K562 (cell line): ENCODE results near the gene ODC1. TPM values are rescaled to one million over a fixed set of nuclear protein-coding genes. Genes with fewer than 3 reads are reported as not detected.

Experiments
- BDP1 ChIP-seq: IDR thresholded peaks from 3 replicates; pipeline ENCODE4 v1.6.1; 2011; ENCODE audit not compliant: insufficient read length, insufficient read depth
- EP400 ChIP-seq: fragments of 450-650 bp; IDR thresholded peaks from 2 replicates; pipeline ENCODE4 v1.6.1; 2017; ENCODE audit warnings: antibody characterized with exemption, mild to moderate bottlenecking, moderate library complexity
- HDAC1 ChIP-seq, 2 experiments: fragments of 450-650 bp; IDR thresholded peaks; 2 replicates each; pipeline ENCODE4 v1.6.1; 2016 to 2017; ENCODE audit warnings: inconsistent platforms in 1 of 2, mild to moderate bottlenecking in 1 of 2, moderate library complexity in 1 of 2
- KHSRP ChIP-seq: fragments of 450-650 bp; IDR thresholded peaks from 2 replicates; pipeline ENCODE4 v1.6.1; 2017
- KLF1 ChIP-seq: fragments of 450-650 bp; IDR thresholded peaks from 2 replicates; pipeline ENCODE4 v1.6.1; 2016; ENCODE audit warnings: missing genetic modification characterization, missing compliant biosample characterization
- LEF1 ChIP-seq: fragments of 450-650 bp; IDR thresholded peaks from 2 replicates; pipeline ENCODE4 v1.6.1; 2016; ENCODE audit warnings: mild to moderate bottlenecking
- MCM3 ChIP-seq: fragments of 450-650 bp; IDR thresholded peaks from 2 replicates; pipeline ENCODE4 v1.6.1; 2016
- NELFE ChIP-seq: IDR thresholded peaks from 2 replicates; pipeline ENCODE4 v1.6.1; 2011; ENCODE audit warnings: mild to moderate bottlenecking; ENCODE audit not compliant: insufficient read depth, insufficient read length
- NR4A1 ChIP-seq, 2 experiments: fragments of 250-450 bp in 1 of 2; fragments of 450-650 bp in 1 of 2; sonication (Bioruptor Pico) in 1 of 2; IDR thresholded peaks; 2 replicates each; pipeline versions ENCODE4 v1.4.0 to v1.6.1; 2016 to 2020; ENCODE audit warnings: mild to moderate bottlenecking in 2 of 2, missing compliant biosample characterization in 1 of 2, missing genetic modification characterization in 1 of 2, moderate library complexity in 1 of 2
- POLR2B ChIP-seq: fragments of 450-650 bp; IDR thresholded peaks from 2 replicates; pipeline ENCODE4 v1.6.1; 2018; ENCODE audit warnings: low read depth; ENCODE audit not compliant: partially characterized antibody
- RCOR1 ChIP-seq, 2 experiments: IDR thresholded peaks; 2 replicates each; pipeline ENCODE4 v1.6.1; 2012; ENCODE audit warnings: low read depth in 2 of 2, low read length in 2 of 2, borderline replicate concordance in 1 of 2, improper control_type of control experiment in 1 of 2
- SAFB2 ChIP-seq: fragments of 200-400 bp; formaldehyde crosslinking; IDR thresholded peaks from 2 replicates; pipeline ENCODE4 v1.6.1; 2018; ENCODE audit warnings: borderline replicate concordance, low read length, low read depth, moderate library complexity; ENCODE audit not compliant: severe bottlenecking
- SMARCC2 ChIP-seq: fragments of 450-650 bp; IDR thresholded peaks from 2 replicates; pipeline ENCODE4 v1.6.1; 2017; ENCODE audit warnings: antibody characterized with exemption, moderate library complexity, mild to moderate bottlenecking, low read depth
- TEAD1 ChIP-seq, 2 experiments: fragments of 450-650 bp in 1 of 2; sonication (generic) in 1 of 2; formaldehyde crosslinking; IDR thresholded peaks; 2 replicates each; pipeline versions ENCODE4 v1.4.0 to v1.8.0; 2020 to 2022; ENCODE audit warnings: mild to moderate bottlenecking in 2 of 2, missing genetic modification reagents in 1 of 2
- XRCC3 ChIP-seq: fragments of 450-650 bp; IDR thresholded peaks from 2 replicates; pipeline ENCODE4 v1.6.1; 2017; ENCODE audit warnings: mild to moderate bottlenecking, moderate library complexity
- ZEB2 ChIP-seq: fragments of 450-650 bp; IDR thresholded peaks from 2 replicates; pipeline ENCODE4 v1.6.1; 2016
- ZNF324 ChIP-seq: fragments of 250-450 bp; sonication (Bioruptor Pico); IDR thresholded peaks from 2 replicates; pipeline ENCODE4 v1.4.0; 2020; ENCODE audit warnings: mild to moderate bottlenecking
- ZNF764 ChIP-seq: fragments of 250-450 bp; sonication (Bioruptor Pico); IDR thresholded peaks from 2 replicates; pipeline ENCODE4 v1.4.0; 2020; ENCODE audit warnings: low read depth, mild to moderate bottlenecking, moderate library complexity
- polyA plus RNA-seq, 8 experiments: library from polyadenylated mRNA; depleted of rRNA in 4 of 8; stranded (reverse) in 5 of 8; unstranded in 3 of 8; fragments of >200 nt; fragmentation: Nextera tagmentation in 2 of 8; fragmentation: Illumina TruSeq in 1 of 8; extraction: Ambion mirVana in 2 of 8; extraction: Trizol in 1 of 8; gene quantifications; 2 replicates each; pipeline versions ENCODE4 v1.2.1 to v1.2.3, GENCODE V29; 2011 to 2014; ENCODE audit warnings: inconsistent platforms in 1 of 8, missing spikeins in 1 of 8
- total RNA-seq, 7 experiments: library from RNA; depleted of rRNA in 6 of 7; stranded (reverse); fragments of >200 nt in 6 of 7; fragmentation: Illumina TruSeq in 2 of 7; extraction: Trizol in 2 of 7; gene quantifications; 2 replicates each; pipeline versions ENCODE4 v1.2.1 to v1.2.3, GENCODE V29; 2011 to 2021; ENCODE audit warnings: low replicate concordance in 1 of 7
- TF ChIP-seq, protein P1 (sequence below): IDR thresholded peaks from 2 replicates; pipeline ENCODE4 v1.6.1; 2016; ENCODE audit warnings: missing genetic modification characterization, missing compliant biosample characterization
- TF ChIP-seq, protein P2 (sequence below): fragments of 250-450 bp; sonication (Bioruptor Pico); IDR thresholded peaks from 2 replicates; pipeline ENCODE4 v1.4.0; 2020
- TF ChIP-seq, protein P3 (sequence below): IDR thresholded peaks from 2 replicates; pipeline ENCODE4 v1.6.1; 2011; ENCODE audit not compliant: insufficient read length; ENCODE audit errors: extremely low read depth

Gene ODC1
- total and polyA plus RNA-seq, 9 of the 15 experiments (the other 6 are each of a cell fraction or from before 2014, with no cell fraction given) = 142 to 563 (median 457) TPM

DNA sequence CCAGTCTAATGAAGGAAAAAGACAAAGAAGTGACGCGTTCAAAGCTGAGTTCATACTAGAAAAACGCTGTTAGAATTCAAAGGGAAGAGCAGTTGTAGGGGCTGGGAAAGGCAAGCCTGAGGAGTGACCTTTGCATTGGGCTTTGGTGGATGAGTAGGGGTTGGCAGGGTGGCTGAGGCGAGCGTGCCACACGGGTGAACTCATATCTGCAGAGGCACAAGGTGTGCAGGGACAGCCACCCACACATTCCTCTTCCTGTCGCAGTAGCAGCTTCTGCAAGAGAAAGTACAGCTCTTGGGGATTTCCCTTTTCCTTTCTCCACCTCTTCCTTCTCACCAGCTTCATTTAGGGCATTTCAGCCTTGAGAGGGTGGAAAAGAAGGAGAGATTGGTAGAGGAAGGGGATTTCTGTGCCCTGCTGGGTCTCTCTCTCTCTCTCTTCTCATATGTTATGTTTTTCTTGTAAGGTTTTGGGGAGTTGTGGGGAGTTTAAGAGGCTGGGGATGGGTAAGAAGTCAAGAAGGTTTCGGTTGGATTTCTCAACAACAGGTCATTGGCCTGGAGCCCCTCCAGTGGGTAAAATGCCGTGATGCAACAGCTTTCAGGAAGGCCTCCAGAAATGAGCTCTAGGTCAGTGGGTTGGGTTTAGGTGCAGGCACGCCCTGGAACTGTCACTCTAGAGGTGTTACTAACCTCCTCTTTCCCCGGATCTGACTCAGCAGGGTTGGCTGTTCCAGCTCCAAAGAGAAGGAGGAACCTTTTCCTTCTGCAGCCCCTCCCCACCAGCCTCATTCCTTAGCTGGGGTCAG, 40.1 kb downstream of the ODC1 start (continued):
- TF ChIP-seq, protein P1, sequence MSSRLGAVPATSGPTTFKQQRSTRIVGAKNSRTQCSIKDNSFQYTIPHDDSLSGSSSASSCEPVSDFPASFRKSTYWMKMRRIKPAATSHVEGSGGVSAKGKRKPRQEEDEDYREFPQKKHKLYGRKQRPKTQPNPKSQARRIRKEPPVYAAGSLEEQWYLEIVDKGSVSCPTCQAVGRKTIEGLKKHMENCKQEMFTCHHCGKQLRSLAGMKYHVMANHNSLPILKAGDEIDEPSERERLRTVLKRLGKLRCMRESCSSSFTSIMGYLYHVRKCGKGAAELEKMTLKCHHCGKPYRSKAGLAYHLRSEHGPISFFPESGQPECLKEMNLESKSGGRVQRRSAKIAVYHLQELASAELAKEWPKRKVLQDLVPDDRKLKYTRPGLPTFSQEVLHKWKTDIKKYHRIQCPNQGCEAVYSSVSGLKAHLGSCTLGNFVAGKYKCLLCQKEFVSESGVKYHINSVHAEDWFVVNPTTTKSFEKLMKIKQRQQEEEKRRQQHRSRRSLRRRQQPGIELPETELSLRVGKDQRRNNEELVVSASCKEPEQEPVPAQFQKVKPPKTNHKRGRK = no peak
- TF ChIP-seq, protein P2, sequence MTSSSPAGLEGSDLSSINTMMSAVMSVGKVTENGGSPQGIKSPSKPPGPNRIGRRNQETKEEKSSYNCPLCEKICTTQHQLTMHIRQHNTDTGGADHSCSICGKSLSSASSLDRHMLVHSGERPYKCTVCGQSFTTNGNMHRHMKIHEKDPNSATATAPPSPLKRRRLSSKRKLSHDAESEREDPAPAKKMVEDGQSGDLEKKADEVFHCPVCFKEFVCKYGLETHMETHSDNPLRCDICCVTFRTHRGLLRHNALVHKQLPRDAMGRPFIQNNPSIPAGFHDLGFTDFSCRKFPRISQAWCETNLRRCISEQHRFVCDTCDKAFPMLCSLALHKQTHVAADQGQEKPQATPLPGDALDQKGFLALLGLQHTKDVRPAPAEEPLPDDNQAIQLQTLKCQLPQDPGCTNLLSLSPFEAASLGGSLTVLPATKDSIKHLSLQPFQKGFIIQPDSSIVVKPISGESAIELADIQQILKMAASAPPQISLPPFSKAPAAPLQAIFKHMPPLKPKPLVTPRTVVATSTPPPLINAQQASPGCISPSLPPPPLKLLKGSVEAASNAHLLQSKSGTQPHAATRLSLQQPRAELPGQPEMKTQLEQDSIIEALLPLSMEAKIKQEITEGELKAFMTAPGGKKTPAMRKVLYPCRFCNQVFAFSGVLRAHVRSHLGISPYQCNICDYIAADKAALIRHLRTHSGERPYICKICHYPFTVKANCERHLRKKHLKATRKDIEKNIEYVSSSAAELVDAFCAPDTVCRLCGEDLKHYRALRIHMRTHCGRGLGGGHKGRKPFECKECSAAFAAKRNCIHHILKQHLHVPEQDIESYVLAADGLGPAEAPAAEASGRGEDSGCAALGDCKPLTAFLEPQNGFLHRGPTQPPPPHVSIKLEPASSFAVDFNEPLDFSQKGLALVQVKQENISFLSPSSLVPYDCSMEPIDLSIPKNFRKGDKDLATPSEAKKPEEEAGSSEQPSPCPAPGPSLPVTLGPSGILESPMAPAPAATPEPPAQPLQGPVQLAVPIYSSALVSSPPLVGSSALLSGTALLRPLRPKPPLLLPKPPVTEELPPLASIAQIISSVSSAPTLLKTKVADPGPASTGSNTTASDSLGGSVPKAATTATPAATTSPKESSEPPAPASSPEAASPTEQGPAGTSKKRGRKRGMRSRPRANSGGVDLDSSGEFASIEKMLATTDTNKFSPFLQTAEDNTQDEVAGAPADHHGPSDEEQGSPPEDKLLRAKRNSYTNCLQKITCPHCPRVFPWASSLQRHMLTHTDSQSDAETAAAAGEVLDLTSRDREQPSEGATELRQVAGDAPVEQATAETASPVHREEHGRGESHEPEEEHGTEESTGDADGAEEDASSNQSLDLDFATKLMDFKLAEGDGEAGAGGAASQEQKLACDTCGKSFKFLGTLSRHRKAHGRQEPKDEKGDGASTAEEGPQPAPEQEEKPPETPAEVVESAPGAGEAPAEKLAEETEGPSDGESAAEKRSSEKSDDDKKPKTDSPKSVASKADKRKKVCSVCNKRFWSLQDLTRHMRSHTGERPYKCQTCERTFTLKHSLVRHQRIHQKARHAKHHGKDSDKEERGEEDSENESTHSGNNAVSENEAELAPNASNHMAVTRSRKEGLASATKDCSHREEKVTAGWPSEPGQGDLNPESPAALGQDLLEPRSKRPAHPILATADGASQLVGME (CRISPR knock-in tag) = no peak
- peak; percentile 74 for TF ChIP-seq KLF1 (tag)
- TF ChIP-seq TEAD1 (CRISPR knock-in tag; IDR thresholded peaks at IDR 0.05) = 0 out of 4 replicates have a peak, but pooled peaks have one; percentile 22 to 42
- no peak for TF ChIP-seq POLR2B
- TF ChIP-seq SAFB2 = no peak
- 0 out of 4 replicates have a peak, but pooled peaks of 1 of the 2 experiments have one; percentile 6 for TF ChIP-seq HDAC1 (IDR thresholded peaks at IDR 0.05)
- peak; percentile 38; the same call in 1 of the 2 replicates for TF ChIP-seq SMARCC2
- TF ChIP-seq LEF1 = peak; percentile 56; the same call in 1 of the 2 replicates
- TF ChIP-seq, protein P3, sequence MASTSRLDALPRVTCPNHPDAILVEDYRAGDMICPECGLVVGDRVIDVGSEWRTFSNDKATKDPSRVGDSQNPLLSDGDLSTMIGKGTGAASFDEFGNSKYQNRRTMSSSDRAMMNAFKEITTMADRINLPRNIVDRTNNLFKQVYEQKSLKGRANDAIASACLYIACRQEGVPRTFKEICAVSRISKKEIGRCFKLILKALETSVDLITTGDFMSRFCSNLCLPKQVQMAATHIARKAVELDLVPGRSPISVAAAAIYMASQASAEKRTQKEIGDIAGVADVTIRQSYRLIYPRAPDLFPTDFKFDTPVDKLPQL = no peak
- TF ChIP-seq RCOR1 (IDR thresholded peaks at IDR 0.05; ENCODE audit: borderline replicate concordance in 1 of 2, low read depth in 2 of 2, low read length in 2 of 2) = peak in 1 of 2 experiments; percentile 22; a peak in 1 of 4 replicates
- no peak for TF ChIP-seq ZNF764 (CRISPR knock-in tag)
- no peak for TF ChIP-seq KHSRP
- peak; percentile 65 for TF ChIP-seq EP400
- TF ChIP-seq NR4A1 (CRISPR knock-in tag; IDR thresholded peaks at IDR 0.05) = no peak
- no peak for TF ChIP-seq NR4A1 (tag; IDR thresholded peaks at IDR 0.05)
- no peak for TF ChIP-seq ZNF324 (CRISPR knock-in tag)
- no peak for TF ChIP-seq NELFE
- TF ChIP-seq BDP1 = no peak
- TF ChIP-seq MCM3 = no peak
- no peak for TF ChIP-seq XRCC3
- peak; percentile 75 for TF ChIP-seq ZEB2
